AG09309 (cell line): ENCODE data around the gene LPCAT2.

ENCODE experiments used
- DNase-seq: peaks from one replicate; pipeline ENCODE4 v3.0.0-alpha.2; 2010; ENCODE audit warnings: low read depth
- H3K4me3 ChIP-seq: 2 replicates; pipeline ENCODE4 v1.5.1; 2011; ENCODE audit warnings: mild to moderate bottlenecking, low read depth, low read length, moderate library complexity; ENCODE audit not compliant: control insufficient read depth
- TF ChIP-seq, protein P1 (sequence below): IDR thresholded peaks from 2 replicates; pipeline ENCODE4 v1.5.1; 2011; ENCODE audit warnings: mild to moderate bottlenecking, low read depth, low read length, inconsistent platforms; ENCODE audit not compliant: insufficient read depth, control insufficient read depth; ENCODE audit errors: missing control alignments

LPCAT2 gene

GRCh38 chr16:55481023-55481422, 27.8 kb upstream of the LPCAT2 start:
- peak overlapping the region; percentile 71 for H3K4me3 ChIP-seq
- DNase-seq = no peak
- TF ChIP-seq, protein P1, sequence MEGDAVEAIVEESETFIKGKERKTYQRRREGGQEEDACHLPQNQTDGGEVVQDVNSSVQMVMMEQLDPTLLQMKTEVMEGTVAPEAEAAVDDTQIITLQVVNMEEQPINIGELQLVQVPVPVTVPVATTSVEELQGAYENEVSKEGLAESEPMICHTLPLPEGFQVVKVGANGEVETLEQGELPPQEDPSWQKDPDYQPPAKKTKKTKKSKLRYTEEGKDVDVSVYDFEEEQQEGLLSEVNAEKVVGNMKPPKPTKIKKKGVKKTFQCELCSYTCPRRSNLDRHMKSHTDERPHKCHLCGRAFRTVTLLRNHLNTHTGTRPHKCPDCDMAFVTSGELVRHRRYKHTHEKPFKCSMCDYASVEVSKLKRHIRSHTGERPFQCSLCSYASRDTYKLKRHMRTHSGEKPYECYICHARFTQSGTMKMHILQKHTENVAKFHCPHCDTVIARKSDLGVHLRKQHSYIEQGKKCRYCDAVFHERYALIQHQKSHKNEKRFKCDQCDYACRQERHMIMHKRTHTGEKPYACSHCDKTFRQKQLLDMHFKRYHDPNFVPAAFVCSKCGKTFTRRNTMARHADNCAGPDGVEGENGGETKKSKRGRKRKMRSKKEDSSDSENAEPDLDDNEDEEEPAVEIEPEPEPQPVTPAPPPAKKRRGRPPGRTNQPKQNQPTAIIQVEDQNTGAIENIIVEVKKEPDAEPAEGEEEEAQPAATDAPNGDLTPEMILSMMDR = no peak

- H3K4me3 ChIP-seq = no peak overlapping the region; the same call in 1 of the 2 replicates
- no peak for DNase-seq
- TF ChIP-seq, protein P1 = no peak
These were observed 26.8 kb upstream of the LPCAT2 start for GRCh38 chr16:55482056-55482455.

GRCh38 chr16:55487048-55487803, 21.6 kb upstream of the LPCAT2 start:
- peak; percentile 96 for DNase-seq
- H3K4me3 ChIP-seq = no peak overlapping the region
- TF ChIP-seq, protein P1 = no peak

DNA sequence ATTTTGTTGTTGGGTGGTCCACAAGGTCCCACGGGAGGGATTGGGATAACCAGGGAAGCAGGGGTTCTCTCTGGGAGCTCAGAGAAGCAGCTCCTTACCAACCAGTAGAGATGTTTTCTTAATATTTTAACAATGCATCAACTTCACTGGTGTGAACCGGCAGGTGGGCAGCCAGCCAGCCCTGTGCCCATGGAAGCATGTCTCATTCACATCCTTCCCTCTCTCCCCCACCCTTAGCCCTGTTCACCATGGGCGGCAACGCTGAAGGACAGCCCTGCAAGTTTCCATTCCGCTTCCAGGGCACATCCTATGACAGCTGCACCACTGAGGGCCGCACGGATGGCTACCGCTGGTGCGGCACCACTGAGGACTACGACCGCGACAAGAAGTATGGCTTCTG, 20.6 kb upstream of the LPCAT2 start:
- H3K4me3 ChIP-seq = no peak overlapping the region
- TF ChIP-seq, protein P1 = no peak
- no peak for DNase-seq

DNA sequence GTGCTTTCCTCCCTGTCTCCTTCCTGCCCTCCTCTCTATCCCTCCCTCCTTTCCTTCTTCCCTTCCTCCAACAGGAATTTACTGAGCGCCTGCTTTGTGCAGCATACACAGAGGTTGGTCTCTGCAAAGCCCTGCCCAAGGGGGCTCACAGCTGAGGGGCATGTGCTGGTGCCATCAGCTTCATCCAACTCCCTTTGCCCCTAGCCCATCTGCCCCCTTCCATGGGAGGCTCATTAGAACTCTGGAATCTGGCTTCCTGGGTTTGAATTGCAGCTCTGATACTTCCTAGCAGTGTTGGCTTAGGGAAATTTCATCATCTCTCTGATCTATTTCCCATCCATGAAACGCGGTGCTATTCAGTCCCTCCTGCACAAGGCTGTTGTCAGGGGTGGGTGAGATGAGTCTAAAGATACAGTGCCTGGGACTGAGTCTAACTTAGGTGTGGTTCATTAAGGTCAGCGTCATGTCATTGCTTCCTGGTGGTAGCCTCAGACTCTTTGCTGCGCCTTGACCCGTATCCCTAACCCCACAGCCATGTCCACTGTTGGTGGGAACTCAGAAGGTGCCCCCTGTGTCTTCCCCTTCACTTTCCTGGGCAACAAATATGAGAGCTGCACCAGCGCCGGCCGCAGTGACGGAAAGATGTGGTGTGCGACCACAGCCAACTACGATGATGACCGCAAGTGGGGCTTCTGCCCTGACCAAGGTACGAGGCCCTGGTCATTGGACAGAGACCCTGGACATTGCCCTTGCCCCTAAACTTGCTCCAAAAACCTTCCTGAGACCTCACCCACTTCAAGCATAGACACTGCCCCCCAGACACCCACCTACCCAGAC, 19.5 kb upstream of the LPCAT2 start:
- H3K4me3 ChIP-seq = no peak overlapping the region
- TF ChIP-seq, protein P1 = no peak
- DNase-seq = no peak

DNA sequence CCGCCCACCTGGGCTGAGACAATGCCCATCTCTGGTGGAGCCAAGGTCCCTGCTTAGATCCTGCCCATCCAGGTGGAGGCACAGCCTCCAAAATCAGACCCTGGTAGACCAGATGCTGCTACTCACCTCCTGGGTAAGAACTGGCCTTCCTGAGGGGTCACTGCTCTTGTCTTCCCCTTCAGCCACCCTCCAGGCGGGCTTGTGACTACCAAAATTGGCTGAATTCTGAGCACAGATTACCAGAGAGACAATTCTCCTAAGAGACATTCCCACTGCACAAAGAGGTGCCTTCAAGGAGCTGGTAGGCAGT, 19.0 kb upstream of the LPCAT2 start:
- no peak overlapping the region for H3K4me3 ChIP-seq
- DNase-seq = no peak
- TF ChIP-seq, protein P1 = no peak
